PC-9 (cell line): Measurements from ENCODE around the gene ZNF593. TPM values are rescaled to one million over a fixed set of nuclear protein-coding genes. Genes with fewer than 3 reads are reported as not detected.

Source experiments
- BruUV-seq: library from RNA; stranded (reverse); fragments of 400-500 nt; replicated peaks from 2 replicates; lab custom pipeline; 2021; lab: Mats Ljungman, UMichigan
- CTCF ChIA-PET: fragments of 300-600 bp; sonication (Branson Sonifier 250); formaldehyde crosslinking; loops from one replicate; lab custom pipeline; 2022; ENCODE audit warnings: antibody characterized with exemption; lab: Charles Lee
- POLR2A ChIA-PET: fragments of 300-600 bp; sonication (Branson Sonifier 250); formaldehyde crosslinking; loops from one replicate; lab custom pipeline; 2022; ENCODE audit warnings: antibody characterized with exemption; ENCODE audit not compliant: unreplicated experiment; lab: Charles Lee
- DNase-seq, 2 experiments: peaks; one replicate each; pipeline versions ENCODE4 v3.0.0 to v3.0.0-alpha.2; 2015 to 2022; ENCODE audit warnings: mixed read lengths in 1 of 2
- H2AFZ ChIP-seq: fragments of 200-600 bp; sonication (generic); 2 replicates; pipeline ENCODE4 v1.8.1; 2017; ENCODE audit warnings: antibody characterized with exemption
- H3F3A ChIP-seq: fragments of 200-600 bp; sonication (generic); 2 replicates; pipeline ENCODE4 v1.8.1; 2017; ENCODE audit warnings: antibody characterized with exemption, mild to moderate bottlenecking, low read depth; ENCODE audit not compliant: insufficient read depth
- H3K27ac ChIP-seq: fragments of 200-600 bp; sonication (generic); 2 replicates; pipeline ENCODE4 v1.6.1; 2016; ENCODE audit warnings: mixed run types
- H3K27me3 ChIP-seq: fragments of 200-600 bp; sonication (generic); 2 replicates; pipeline ENCODE4 v1.6.1; 2016; ENCODE audit warnings: low read depth, mixed run types; ENCODE audit not compliant: insufficient read depth
- H3K36me3 ChIP-seq: fragments of 200-600 bp; sonication (generic); 2 replicates; pipeline ENCODE4 v1.6.1; 2016; ENCODE audit warnings: low read depth, mixed run types
- H3K4me1 ChIP-seq: fragments of 200-600 bp; sonication (generic); replicated peaks from 2 replicates; pipeline ENCODE4 v1.6.1; 2016; ENCODE audit warnings: mixed run types; ENCODE audit not compliant: insufficient read depth
- H3K4me2 ChIP-seq: fragments of 200-600 bp; sonication (generic); 2 replicates; pipeline ENCODE4 v1.6.1; 2017; ENCODE audit warnings: mixed run types
- H3K4me3 ChIP-seq: fragments of 200-600 bp; sonication (generic); 2 replicates; pipeline ENCODE4 v1.6.1; 2016; ENCODE audit warnings: mixed run types
- H3K79me2 ChIP-seq: fragments of 200-600 bp; sonication (generic); 2 replicates; pipeline ENCODE4 v1.6.1; 2017; ENCODE audit warnings: low read depth, mixed run types
- H3K9me2 ChIP-seq: fragments of 200-600 bp; sonication (generic); 2 replicates; pipeline ENCODE4 v1.8.1; 2017; ENCODE audit warnings: mild to moderate bottlenecking; ENCODE audit not compliant: insufficient read depth
- H3K9me3 ChIP-seq: fragments of 200-600 bp; sonication (generic); 2 replicates; pipeline ENCODE4 v1.8.1; 2016; ENCODE audit warnings: low read depth; ENCODE audit not compliant: insufficient read depth
- H4K20me1 ChIP-seq: fragments of 200-600 bp; sonication (generic); 2 replicates; pipeline ENCODE4 v1.8.1; 2017; ENCODE audit not compliant: insufficient read depth
- EZH2 ChIP-seq: fragments of 200-600 bp; sonication (generic); IDR thresholded peaks from 2 replicates; pipeline ENCODE4 v1.8.0; 2017; ENCODE audit warnings: antibody characterized with exemption, low read depth
- intact Hi-C: fragments of 100-400 bp; cut with micrococcal nuclease; formaldehyde crosslinking; loops from one replicate; pipeline ENCODE4 v1.10.0; 2022; ENCODE audit not compliant: unreplicated experiment
- total RNA-seq: library from RNA; stranded (reverse); gene quantifications from 2 replicates; pipeline ENCODE4 v1.2.3, GENCODE V29; 2021
- TF ChIP-seq, protein P1 (sequence below): fragments of 200-600 bp; sonication (generic); conservative IDR thresholded peaks from 2 replicates; pipeline ENCODE4 v1.6.1; 2017; ENCODE audit warnings: mixed run types, antibody characterized with exemption, mild to moderate bottlenecking, moderate library complexity

The ZNF593 gene
- total RNA-seq, 1 experiment from 2014 or later, result 37.0 TPM

DNA sequence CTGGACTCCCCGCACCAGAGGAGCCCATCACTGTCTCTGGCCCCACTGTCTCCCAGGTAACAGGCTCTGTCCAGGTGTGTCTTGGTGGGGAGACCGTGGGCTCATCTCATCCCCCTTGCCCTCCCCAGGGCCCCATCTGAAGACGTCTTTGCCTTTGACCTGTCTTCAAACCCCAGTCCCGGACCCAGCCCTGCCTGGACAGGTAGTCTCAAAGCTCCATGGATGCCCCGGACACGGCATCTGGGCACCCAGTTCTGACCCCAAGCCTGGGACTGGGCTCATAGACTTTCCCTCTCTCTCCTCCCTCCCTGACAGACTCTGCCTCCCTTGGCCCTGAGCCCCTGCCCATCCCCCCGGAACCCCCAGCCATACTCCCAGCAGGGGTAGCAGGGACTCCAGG is 14.4 kb downstream of the ZNF593 start:
- Histone ChIP-seq H3K4me2 (no peak overlapping the region), H2AFZ (no peak overlapping the region), H3K27me3 (no peaks in the 10 kb centered on the region), H3K9me3 (no peaks in the 10 kb centered on the region), H3K9me2 (no peaks in the 10 kb centered on the region), H3K79me2 (no peaks in the 10 kb centered on the region), H3K27ac (no peak overlapping the region), H3F3A (peaks cover 9% of the 10 kb centered on the region; the same call in 1 of the 2 replicates), H3K4me1 (peaks cover 16% of the 10 kb centered on the region), H4K20me1 (no peaks in the 10 kb centered on the region), H3K36me3 (peaks cover 6% of the 10 kb centered on the region; the same call in 1 of the 2 replicates), H3K4me3 (no peak overlapping the region)
- ChIA-PET POLR2A (no interaction called here), CTCF (no interaction called here)
- no peak for DNase-seq
- TF ChIP-seq, protein P1, sequence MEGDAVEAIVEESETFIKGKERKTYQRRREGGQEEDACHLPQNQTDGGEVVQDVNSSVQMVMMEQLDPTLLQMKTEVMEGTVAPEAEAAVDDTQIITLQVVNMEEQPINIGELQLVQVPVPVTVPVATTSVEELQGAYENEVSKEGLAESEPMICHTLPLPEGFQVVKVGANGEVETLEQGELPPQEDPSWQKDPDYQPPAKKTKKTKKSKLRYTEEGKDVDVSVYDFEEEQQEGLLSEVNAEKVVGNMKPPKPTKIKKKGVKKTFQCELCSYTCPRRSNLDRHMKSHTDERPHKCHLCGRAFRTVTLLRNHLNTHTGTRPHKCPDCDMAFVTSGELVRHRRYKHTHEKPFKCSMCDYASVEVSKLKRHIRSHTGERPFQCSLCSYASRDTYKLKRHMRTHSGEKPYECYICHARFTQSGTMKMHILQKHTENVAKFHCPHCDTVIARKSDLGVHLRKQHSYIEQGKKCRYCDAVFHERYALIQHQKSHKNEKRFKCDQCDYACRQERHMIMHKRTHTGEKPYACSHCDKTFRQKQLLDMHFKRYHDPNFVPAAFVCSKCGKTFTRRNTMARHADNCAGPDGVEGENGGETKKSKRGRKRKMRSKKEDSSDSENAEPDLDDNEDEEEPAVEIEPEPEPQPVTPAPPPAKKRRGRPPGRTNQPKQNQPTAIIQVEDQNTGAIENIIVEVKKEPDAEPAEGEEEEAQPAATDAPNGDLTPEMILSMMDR, result no peak
- no peak for TF ChIP-seq EZH2
- intact Hi-C loops, result no loop called here
- no TSS peak for BruUV-seq

DNA sequence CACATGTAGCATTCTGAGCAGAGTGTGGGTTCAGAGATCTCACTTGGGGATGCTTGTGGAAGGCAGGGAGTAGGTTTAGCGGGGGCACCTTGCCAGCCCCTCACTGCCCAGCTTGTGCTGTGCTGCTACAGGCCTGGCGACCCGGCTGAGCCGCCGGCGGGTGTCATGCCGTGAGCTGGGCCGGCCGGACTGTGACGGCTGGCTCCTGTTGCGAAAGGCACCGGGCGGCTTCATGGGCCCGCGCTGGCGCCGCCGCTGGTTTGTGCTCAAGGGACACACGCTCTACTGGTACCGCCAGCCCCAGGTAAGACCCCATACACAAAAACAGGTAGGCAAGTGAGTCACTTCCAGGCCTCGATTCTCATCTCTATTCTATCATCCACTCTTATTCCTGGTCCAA is 15.2 kb downstream of the ZNF593 start:
- no peak overlapping the region for H2AFZ ChIP-seq
- CTCF ChIA-PET, result no interaction called here
- no TSS peak for BruUV-seq
- H3K4me3 ChIP-seq, result no peak overlapping the region
- no peaks in the 10 kb centered on the region for H3K79me2 ChIP-seq
- H4K20me1 ChIP-seq, result no peaks in the 10 kb centered on the region
- peaks cover 9% of the 10 kb centered on the region; the same call in 1 of the 2 replicates for H3F3A ChIP-seq
- POLR2A ChIA-PET, result no interaction called here
- H3K27ac ChIP-seq, result no peak overlapping the region
- no peaks in the 10 kb centered on the region for H3K9me3 ChIP-seq
- no peak for DNase-seq
- H3K27me3 ChIP-seq, result no peaks in the 10 kb centered on the region
- no peaks in the 10 kb centered on the region for H3K9me2 ChIP-seq
- peaks cover 16% of the 10 kb centered on the region for H3K4me1 ChIP-seq
- intact Hi-C loops, result no loop called here
- no peak for TF ChIP-seq EZH2
- TF ChIP-seq, protein P1, result no peak
- H3K36me3 ChIP-seq, result peaks cover 6% of the 10 kb centered on the region; the same call in 1 of the 2 replicates
- H3K4me2 ChIP-seq, result no peak overlapping the region

DNA sequence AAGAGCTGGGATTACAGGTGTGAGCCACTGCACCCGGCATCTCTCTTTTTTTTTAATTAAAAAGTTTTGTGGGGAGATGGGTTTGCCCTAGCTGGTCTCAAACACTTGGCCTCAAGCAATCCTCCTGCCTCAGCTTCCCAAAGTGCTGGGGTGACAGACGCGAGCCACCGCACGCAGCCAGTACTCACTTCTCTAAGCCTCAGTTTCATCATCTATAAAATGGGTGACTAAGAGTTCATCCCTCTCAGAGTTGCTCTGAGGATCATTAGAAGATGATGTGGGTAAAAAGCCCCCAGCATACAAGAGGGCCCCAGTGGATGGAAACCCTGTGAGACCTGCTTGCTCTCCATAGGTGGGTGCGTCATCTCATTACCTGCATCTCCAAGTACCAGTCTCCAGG is 18.2 kb downstream of the ZNF593 start:
- Histone ChIP-seq H3K36me3 (0 out of 2 replicates have a peak, but pooled peaks cover 6% of the 10 kb centered on the region), H3K9me2 (no peaks in the 10 kb centered on the region), H3F3A (no peaks in the 10 kb centered on the region), H3K4me3 (no peak overlapping the region), H3K27me3 (no peaks in the 10 kb centered on the region), H3K79me2 (no peaks in the 10 kb centered on the region), H3K4me1 (no peaks in the 10 kb centered on the region), H3K9me3 (no peaks in the 10 kb centered on the region), H4K20me1 (no peaks in the 10 kb centered on the region), H3K27ac (no peak overlapping the region), H3K4me2 (no peak overlapping the region), H2AFZ (no peak overlapping the region)
- TF ChIP-seq EZH2, result no peak
- TF ChIP-seq, protein P1, result no peak
- intact Hi-C loops, result no loop called here
- ChIA-PET CTCF (no interaction called here), POLR2A (no interaction called here)
- BruUV-seq, result no TSS peak
- DNase-seq, result no peak
